Measurements from ENCODE around the gene KCNF1. TPM values are rescaled to one million over a fixed set of nuclear protein-coding genes. Genes with fewer than 3 reads are reported as not detected.
A peak's percentile ranks its signal among the peaks of the same experiment; 100 is the strongest.

KCNF1 gene
- total and polyA plus RNA-seq, 2 experiments from 2014 or later: 0.10 to 0.97 TPM

DNA sequence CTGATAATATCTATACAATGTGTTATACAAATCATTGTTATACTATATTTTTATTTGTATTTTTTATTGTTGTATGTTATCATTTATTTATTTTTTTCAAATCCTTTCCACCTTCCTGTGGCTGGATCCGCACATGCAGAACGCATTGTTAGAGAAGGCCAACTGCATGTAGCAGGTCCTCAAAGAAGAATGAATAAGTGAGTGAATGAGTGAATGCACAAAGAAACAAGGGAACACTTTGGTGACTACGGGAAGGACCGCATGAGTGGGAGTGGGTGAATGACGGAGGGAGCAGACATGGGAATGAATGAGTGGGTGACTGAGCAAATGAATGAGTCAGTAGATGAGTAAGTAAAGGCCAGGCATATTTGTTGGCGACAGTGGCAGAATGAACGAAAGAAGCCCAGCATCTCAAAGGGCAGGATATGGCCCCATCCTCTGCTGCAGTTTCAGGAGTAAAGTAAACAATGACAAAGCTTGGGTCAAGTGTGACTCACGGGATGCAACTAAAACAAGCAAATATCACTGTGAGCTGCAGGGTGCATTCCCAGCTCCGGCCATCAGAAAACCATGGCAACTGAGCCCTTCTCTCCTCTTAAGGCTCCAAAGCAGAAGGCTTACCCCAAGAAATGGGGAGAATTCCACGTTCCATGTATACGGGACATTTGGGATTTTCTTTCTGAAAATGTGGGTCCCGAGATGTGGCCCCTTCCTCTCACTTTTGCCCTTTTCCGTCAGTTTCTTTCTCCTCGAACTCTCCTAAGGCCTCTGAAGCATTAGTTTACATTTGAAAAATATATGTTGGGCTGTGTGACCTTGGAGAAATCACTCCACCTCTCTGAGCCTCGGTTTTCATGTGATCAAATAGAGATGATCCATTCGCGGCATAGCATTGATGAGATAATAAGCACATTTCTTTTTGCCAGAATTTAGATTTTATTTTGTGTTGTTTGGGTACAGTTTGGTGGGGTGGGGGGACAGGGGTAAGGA is 24.5 kb downstream of the KCNF1 start:
- H3K4me3 ChIP-seq: no peak overlapping the region; the same call in 1 of the 2 replicates
- no peaks in the 10 kb centered on the region for H3K9me2 ChIP-seq (ENCODE audit: insufficient read depth)
- H2AFZ ChIP-seq: no peak overlapping the region
- peak overlapping the region; percentile 84 for H3K27ac ChIP-seq
- 38 to 44% methylated on average over 17 of the region's 17 CpGs for WGBS, 2 experiments (ENCODE audit: low coverage in 1 of 2, low lambda C conversion rate in 2 of 2, missing lambda C conversion rate in 2 of 2)
- peaks cover 9% of the 10 kb centered on the region for H3F3A ChIP-seq (ENCODE audit: insufficient read depth)
- H3K4me2 ChIP-seq (ENCODE audit: unreplicated experiment): peak overlapping the region; percentile 40
- TF ChIP-seq EZH2phosphoT487 (IDR thresholded peaks at IDR 0.05; ENCODE audit: insufficient read depth, low read depth) (no peak; the same call in 1 of the 2 replicates), EZH2 (IDR thresholded peaks at IDR 0.05; ENCODE audit: insufficient read depth, poor library complexity, severe bottlenecking) (no peak)
- H4K20me1 ChIP-seq (ENCODE audit: insufficient read depth): no peaks in the 10 kb centered on the region
- in situ Hi-C loops (cut with MboI): no loop called here
- H3K9me3 ChIP-seq (ENCODE audit: low read depth): no peaks in the 10 kb centered on the region
- H3K4me1 ChIP-seq (ENCODE audit: insufficient read depth): peaks cover 37% of the 10 kb centered on the region
- peak; percentile 98 for DNase-seq
- no peaks in the 10 kb centered on the region for H3K79me2 ChIP-seq (ENCODE audit: insufficient read depth)
- H3K9ac ChIP-seq: peak overlapping the region; percentile 61
- no peaks in the 10 kb centered on the region for H3K36me3 ChIP-seq (ENCODE audit: low read depth)
- no peaks in the 10 kb centered on the region for H3K27me3 ChIP-seq (replicated peaks; ENCODE audit: insufficient read depth)

DNA sequence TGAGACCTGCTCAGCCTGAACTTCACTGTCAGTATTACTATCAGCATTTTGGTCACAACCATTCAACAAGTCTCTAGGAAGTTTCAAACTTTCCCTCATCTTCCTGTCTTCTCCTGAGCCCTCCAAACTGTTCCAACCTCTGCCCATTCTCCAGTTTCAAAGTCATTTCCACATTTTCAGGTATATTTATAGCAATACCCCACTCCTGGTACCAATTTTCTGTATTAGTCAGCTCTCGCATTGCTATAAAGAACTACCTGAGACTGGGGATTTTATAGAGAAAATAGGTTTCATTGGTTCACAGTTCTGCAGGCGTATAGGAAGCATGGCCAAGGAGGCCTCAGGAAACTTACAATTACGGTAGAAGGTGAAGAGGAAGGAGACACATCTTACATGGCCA is 27.3 kb downstream of the KCNF1 start:
- no peaks in the 10 kb centered on the region for H3K9me2 ChIP-seq (ENCODE audit: insufficient read depth)
- H3K9me3 ChIP-seq (ENCODE audit: low read depth): no peaks in the 10 kb centered on the region
- peaks cover 4% of the 10 kb centered on the region; the same call in 1 of the 2 replicates for H3K27me3 ChIP-seq (replicated peaks; ENCODE audit: insufficient read depth)
- no peak for DNase-seq
- no peak overlapping the region for H3K9ac ChIP-seq
- in situ Hi-C loops (cut with MboI): no loop called here
- H3F3A ChIP-seq (ENCODE audit: insufficient read depth): peaks cover 5% of the 10 kb centered on the region
- 82 to 84% methylated on average over 3 of the region's 3 CpGs for whole genome bisulfite sequencing, 2 experiments (ENCODE audit: low coverage in 1 of 2, low lambda C conversion rate in 2 of 2, missing lambda C conversion rate in 2 of 2)
- H3K79me2 ChIP-seq (ENCODE audit: insufficient read depth): no peaks in the 10 kb centered on the region
- H3K27ac ChIP-seq: no peak overlapping the region
- no peak overlapping the region for H3K4me3 ChIP-seq
- H4K20me1 ChIP-seq (ENCODE audit: insufficient read depth): no peaks in the 10 kb centered on the region
- no peak overlapping the region for H3K4me2 ChIP-seq (ENCODE audit: unreplicated experiment)
- H2AFZ ChIP-seq: no peak overlapping the region
- H3K36me3 ChIP-seq (ENCODE audit: low read depth): no peaks in the 10 kb centered on the region
- H3K4me1 ChIP-seq (ENCODE audit: insufficient read depth): peaks cover 16% of the 10 kb centered on the region
- TF ChIP-seq EZH2 (IDR thresholded peaks at IDR 0.05; ENCODE audit: insufficient read depth, poor library complexity, severe bottlenecking): no peak
- no peak for TF ChIP-seq EZH2phosphoT487 (IDR thresholded peaks at IDR 0.05; ENCODE audit: insufficient read depth, low read depth)

DNA sequence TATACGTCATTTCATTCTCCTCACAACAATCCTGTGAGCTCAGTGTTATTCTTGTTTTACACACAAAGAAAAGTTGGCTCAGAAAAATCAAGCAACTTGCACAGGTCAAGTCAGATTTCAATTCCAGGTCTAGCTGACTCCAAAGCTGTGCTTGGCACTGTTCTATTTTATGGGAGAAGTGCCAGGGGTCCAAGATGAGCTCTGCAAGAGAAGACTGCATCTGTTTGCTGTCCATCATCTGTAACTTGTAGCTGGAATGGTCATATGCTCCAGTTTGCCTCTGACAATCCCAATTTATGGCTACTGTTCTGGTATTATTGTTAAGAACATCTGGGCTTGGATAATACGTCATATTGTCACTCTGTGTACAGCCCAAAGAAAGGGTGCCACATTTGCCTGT is 28.9 kb downstream of the KCNF1 start:
- 28 to 44% methylated on average over 2 of the region's 2 CpGs for WGBS, 2 experiments (ENCODE audit: low coverage in 1 of 2, low lambda C conversion rate in 2 of 2, missing lambda C conversion rate in 2 of 2)
- H2AFZ ChIP-seq: no peak overlapping the region
- no peaks in the 10 kb centered on the region for H3K9me3 ChIP-seq (ENCODE audit: low read depth)
- H3K9me2 ChIP-seq (ENCODE audit: insufficient read depth): no peaks in the 10 kb centered on the region
- in situ Hi-C loops (cut with MboI): no loop called here
- TF ChIP-seq EZH2phosphoT487 (IDR thresholded peaks at IDR 0.05; ENCODE audit: insufficient read depth, low read depth) (no peak), EZH2 (IDR thresholded peaks at IDR 0.05; ENCODE audit: insufficient read depth, poor library complexity, severe bottlenecking) (no peak)
- no peak overlapping the region for H3K4me3 ChIP-seq
- H4K20me1 ChIP-seq (ENCODE audit: insufficient read depth): no peaks in the 10 kb centered on the region
- no peaks in the 10 kb centered on the region for H3K36me3 ChIP-seq (ENCODE audit: low read depth)
- peaks cover 6% of the 10 kb centered on the region; the same call in 1 of the 2 replicates for H3K27me3 ChIP-seq (replicated peaks; ENCODE audit: insufficient read depth)
- no peaks in the 10 kb centered on the region for H3K79me2 ChIP-seq (ENCODE audit: insufficient read depth)
- peaks cover 5% of the 10 kb centered on the region for H3F3A ChIP-seq (ENCODE audit: insufficient read depth)
- DNase-seq: no peak
- H3K27ac ChIP-seq: no peak overlapping the region
- no peak overlapping the region for H3K9ac ChIP-seq
- H3K4me2 ChIP-seq (ENCODE audit: unreplicated experiment): no peak overlapping the region
- peaks cover 11% of the 10 kb centered on the region for H3K4me1 ChIP-seq (ENCODE audit: insufficient read depth)

DNA sequence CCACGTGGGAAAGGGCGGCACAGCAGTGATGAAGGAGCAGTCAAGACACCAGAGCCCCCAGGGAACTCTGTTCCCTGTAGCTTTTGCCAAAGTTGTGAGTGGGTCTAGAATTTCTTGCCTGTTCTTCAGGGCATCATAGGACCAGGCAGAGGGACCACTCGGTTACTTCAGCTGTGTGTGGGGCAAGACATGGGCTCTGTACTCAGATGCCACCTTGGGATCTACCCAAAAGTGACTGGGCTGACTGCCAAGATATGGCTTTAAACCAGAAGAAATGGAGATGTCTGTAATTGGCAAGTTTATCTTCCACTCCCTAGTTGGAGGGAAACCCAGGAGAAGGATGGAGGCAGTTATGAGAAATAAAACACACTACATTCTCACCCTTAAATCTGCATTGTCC is 29.6 kb downstream of the KCNF1 start:
- H3K9me3 ChIP-seq (ENCODE audit: low read depth): no peaks in the 10 kb centered on the region
- TF ChIP-seq EZH2phosphoT487 (IDR thresholded peaks at IDR 0.05; ENCODE audit: insufficient read depth, low read depth): no peak
- TF ChIP-seq EZH2 (IDR thresholded peaks at IDR 0.05; ENCODE audit: insufficient read depth, poor library complexity, severe bottlenecking): no peak
- no peak overlapping the region for H3K27ac ChIP-seq
- no peak overlapping the region for H2AFZ ChIP-seq
- H4K20me1 ChIP-seq (ENCODE audit: insufficient read depth): no peaks in the 10 kb centered on the region
- peaks cover 7% of the 10 kb centered on the region for H3K4me1 ChIP-seq (ENCODE audit: insufficient read depth)
- no peak for DNase-seq
- peaks cover 6% of the 10 kb centered on the region; the same call in 1 of the 2 replicates for H3K27me3 ChIP-seq (replicated peaks; ENCODE audit: insufficient read depth)
- H3K9ac ChIP-seq: no peak overlapping the region
- in situ Hi-C loops (cut with MboI): no loop called here
- H3K79me2 ChIP-seq (ENCODE audit: insufficient read depth): no peaks in the 10 kb centered on the region
- H3K4me3 ChIP-seq: no peak overlapping the region
- no peak overlapping the region for H3K4me2 ChIP-seq (ENCODE audit: unreplicated experiment)
- H3K9me2 ChIP-seq (ENCODE audit: insufficient read depth): no peaks in the 10 kb centered on the region
- WGBS, 2 experiments (ENCODE audit: low coverage in 1 of 2, low lambda C conversion rate in 2 of 2, missing lambda C conversion rate in 2 of 2): 22 to 37% methylated on average over 3 of the region's 3 CpGs
- H3F3A ChIP-seq (ENCODE audit: insufficient read depth): peaks cover 5% of the 10 kb centered on the region
- no peaks in the 10 kb centered on the region for H3K36me3 ChIP-seq (ENCODE audit: low read depth)

Data from GM23248 (cell line).